Hepatic stellate cell (primary cell): Measurements from ENCODE around the gene MED7.

Experiments
- DNase-seq: peaks from one replicate; pipeline ENCODE4 v3.0.0; 2011; ENCODE audit warnings: low spot score

The MED7 gene

DNA sequence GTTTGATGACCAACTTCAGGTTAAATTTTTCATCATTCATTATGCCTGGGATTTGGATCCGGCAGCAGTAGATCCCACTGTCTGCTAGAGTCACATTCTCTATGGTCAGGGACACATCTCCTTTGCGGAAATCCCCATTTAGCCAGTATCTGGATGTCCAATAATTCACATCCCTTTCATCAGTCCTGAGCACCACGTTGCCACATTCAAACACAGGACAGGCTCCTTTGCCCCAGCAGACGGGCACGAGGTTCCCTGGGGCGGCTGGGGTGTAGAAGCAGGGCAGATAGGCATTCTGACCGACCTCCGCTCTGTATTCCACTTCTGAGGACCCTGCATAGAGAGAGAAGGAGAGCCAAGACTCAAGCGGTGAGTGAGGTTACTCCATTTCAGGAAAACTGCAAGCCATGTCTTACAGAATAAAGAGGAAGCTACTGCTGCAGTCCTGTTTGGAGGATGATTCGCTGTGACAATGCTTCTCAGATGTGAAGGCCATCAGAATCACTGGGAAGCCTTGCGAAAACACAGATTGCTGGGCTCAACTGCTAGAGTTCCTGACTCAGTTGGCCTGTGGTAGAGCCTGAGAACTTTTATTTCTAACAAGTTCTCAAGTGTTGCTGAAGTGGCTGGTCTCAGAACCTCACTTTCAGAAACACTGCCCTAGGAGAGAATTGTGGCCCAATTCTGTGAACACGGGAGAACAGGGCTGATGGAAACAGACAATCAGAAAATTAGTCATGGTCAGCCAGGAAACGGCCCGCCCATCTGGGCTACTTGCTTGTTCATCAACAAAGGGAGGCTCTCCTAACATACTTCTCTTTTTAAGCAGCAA lies 35.8 kb downstream of the MED7 start:
- DNase-seq: no peak

DNA sequence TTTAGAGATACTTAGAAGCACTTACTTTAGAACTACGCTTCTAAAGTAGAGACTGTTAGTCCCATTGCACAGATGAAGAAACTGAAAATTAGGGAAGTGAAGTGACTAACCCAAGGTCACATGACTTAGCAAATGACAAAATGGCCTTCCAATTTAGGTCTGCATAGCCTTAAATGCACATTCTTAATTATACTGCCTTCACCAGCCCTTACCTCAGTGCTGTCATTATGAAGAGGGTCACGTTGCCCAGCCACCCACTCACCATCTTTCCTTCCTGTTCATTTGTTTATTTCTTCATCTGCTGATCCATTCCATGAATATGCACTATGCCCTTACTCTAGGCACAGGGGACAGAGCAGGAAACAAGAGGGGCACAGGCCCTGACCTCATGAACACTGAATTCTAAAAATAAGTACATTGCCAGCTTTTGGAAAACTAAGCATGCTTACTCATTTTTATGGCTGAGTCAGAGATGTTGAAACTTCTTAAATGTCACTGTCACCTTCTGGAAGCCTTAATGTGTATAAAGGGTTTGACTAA lies 42.5 kb downstream of the MED7 start:
- peak; percentile 16 for DNase-seq

DNA sequence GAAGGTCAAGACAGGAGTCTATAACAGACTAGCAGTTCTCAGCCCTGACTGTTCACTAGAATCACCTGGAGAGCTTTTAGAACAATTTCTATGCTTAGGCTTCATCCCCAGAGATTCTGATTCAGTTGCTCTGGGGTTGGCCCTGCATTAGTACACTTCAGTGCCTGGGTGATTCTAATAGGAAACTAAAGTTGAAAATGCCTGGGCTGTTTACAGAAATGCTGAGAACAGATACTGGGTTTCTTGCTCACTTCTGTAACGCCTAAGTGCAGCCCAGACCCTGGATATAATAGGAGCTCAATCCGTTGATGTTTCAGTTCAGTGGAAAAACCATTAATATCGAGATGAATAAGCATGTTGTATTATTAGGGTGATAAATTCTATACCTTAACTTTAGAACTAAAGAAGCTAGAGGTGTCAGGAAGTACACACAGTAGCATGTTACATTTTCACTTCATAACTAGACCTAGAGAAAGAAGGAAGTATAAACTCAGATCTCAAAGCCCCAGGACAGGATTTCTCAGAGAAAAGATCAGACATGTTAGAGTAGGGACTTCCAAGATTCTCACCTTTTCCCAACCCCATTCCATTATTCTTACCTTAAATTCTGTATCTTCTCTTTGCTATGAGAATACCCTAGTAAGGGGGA lies 54.2 kb downstream of the MED7 start:
- DNase-seq: no peak
